Prostate gland (tissue), 2 donors: ENCODE measurements around the gene KRT39.

ENCODE experiments used
- POLR2A ChIP-seq: fragments of 450-650 bp; IDR thresholded peaks from one replicate; pipeline ENCODE4 v1.6.1; 2016; ENCODE audit warnings: antibody characterized with exemption, mild to moderate bottlenecking
- POLR2AphosphoS5 ChIP-seq: sonication (generic); formaldehyde crosslinking; IDR thresholded peaks from one replicate; pipeline ENCODE4 v1.6.1; 2017; ENCODE audit warnings: antibody characterized with exemption
- TF ChIP-seq, protein P1 (sequence below), 4 experiments: fragments of 200-600 bp in 2 of 4; fragments of 450-650 bp in 2 of 4; sonication (generic) in 2 of 4; IDR thresholded peaks; 1 replicate in 3 of 4; 2 replicates in 1 of 4; pipeline ENCODE4 v1.5.1; 2016 to 2019; ENCODE audit warnings: antibody characterized with exemption in 4 of 4, mild to moderate bottlenecking in 2 of 4, moderate library complexity in 2 of 4

DNA sequence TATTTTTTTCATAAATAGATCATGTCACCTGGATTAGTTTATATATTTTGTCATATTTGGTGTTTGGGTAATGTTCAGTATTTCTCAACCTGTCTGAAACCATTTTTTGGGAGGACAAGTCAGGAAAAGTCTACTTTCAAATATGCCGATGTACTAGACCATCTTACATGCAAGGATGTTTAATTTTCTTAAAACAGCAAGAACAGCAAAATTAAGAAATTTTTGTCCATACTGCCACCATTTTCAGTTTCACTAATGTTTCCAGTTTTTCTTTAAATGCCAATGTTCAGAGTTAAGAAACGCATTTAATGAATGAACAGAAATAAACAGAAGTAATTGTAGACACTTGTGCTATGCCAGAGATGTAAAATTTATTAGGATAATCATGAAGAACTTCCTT lies 26.3 kb upstream of the KRT39 start:
- TF ChIP-seq, protein P1, sequence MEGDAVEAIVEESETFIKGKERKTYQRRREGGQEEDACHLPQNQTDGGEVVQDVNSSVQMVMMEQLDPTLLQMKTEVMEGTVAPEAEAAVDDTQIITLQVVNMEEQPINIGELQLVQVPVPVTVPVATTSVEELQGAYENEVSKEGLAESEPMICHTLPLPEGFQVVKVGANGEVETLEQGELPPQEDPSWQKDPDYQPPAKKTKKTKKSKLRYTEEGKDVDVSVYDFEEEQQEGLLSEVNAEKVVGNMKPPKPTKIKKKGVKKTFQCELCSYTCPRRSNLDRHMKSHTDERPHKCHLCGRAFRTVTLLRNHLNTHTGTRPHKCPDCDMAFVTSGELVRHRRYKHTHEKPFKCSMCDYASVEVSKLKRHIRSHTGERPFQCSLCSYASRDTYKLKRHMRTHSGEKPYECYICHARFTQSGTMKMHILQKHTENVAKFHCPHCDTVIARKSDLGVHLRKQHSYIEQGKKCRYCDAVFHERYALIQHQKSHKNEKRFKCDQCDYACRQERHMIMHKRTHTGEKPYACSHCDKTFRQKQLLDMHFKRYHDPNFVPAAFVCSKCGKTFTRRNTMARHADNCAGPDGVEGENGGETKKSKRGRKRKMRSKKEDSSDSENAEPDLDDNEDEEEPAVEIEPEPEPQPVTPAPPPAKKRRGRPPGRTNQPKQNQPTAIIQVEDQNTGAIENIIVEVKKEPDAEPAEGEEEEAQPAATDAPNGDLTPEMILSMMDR (IDR thresholded peaks at IDR 0.05), result no peak
- TF ChIP-seq POLR2AphosphoS5 (no peak), POLR2A (no peak)
